ENCODE data around the gene KCNF1.

The KCNF1 gene

DNA sequence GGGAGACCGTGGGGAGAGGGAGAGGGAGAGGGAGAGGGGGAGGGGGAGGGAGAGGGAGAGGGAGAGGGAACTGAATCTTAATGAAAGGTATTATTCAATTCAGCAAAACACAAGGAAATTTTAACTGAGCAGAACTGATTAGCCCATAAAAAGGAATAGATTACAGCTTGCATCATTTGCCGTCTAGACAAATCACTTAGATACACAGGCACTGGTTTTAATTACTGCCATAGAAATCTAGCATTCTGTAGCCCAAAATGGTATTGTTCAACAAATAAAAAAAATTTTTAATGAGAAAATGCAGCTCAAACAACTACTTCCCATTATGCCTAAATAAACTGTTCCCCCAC is 7.9 kb upstream of the KCNF1 start:
- H3K27ac ChIP-seq: no peak overlapping the region
- H3K36me3 ChIP-seq (replicated peaks): no peaks in the 10 kb centered on the region
- TF ChIP-seq, protein P1, sequence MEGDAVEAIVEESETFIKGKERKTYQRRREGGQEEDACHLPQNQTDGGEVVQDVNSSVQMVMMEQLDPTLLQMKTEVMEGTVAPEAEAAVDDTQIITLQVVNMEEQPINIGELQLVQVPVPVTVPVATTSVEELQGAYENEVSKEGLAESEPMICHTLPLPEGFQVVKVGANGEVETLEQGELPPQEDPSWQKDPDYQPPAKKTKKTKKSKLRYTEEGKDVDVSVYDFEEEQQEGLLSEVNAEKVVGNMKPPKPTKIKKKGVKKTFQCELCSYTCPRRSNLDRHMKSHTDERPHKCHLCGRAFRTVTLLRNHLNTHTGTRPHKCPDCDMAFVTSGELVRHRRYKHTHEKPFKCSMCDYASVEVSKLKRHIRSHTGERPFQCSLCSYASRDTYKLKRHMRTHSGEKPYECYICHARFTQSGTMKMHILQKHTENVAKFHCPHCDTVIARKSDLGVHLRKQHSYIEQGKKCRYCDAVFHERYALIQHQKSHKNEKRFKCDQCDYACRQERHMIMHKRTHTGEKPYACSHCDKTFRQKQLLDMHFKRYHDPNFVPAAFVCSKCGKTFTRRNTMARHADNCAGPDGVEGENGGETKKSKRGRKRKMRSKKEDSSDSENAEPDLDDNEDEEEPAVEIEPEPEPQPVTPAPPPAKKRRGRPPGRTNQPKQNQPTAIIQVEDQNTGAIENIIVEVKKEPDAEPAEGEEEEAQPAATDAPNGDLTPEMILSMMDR (IDR thresholded peaks at IDR 0.05; ENCODE audit: low read depth, low read length, missing control alignments): no peak
- no peaks in the 10 kb centered on the region for H3K27me3 ChIP-seq (replicated peaks)
- in situ Hi-C loops (cut with HindIII; ENCODE audit: low pct_ligation_motif_present, low sequenced_read_pairs): no loop called here
- no peak overlapping the region for H3K4me3 ChIP-seq (ENCODE audit: low read depth, low read length)
- no peak for DNase-seq

DNA sequence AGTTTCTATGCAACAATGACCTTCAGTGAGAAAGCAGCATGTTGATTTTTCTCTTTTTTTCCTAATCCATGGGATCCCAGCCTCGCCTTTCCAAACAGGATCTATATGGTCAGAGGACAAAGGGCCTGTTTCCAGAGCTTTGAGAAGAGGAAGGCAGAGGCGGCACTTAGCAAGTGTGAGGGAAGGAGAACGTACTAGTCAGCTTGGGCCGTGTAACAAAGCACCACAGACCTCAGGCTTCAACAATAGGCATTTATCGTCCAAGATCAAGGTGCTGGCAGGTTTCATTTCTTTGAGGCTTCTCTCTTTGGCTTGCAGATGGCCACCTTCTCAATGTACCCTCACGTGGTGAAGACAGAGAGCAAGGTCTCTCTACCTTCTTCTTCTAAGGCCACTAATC is 7.3 kb upstream of the KCNF1 start:
- Histone ChIP-seq H3K27me3 (replicated peaks) (no peaks in the 10 kb centered on the region), H3K4me3 (ENCODE audit: low read depth, low read length) (no peak overlapping the region), H3K36me3 (replicated peaks) (no peaks in the 10 kb centered on the region), H3K27ac (no peak overlapping the region)
- in situ Hi-C loops (cut with HindIII; ENCODE audit: low pct_ligation_motif_present, low sequenced_read_pairs): no loop called here
- TF ChIP-seq, protein P1 (IDR thresholded peaks at IDR 0.05; ENCODE audit: low read depth, low read length, missing control alignments): no peak
- DNase-seq: no peak

- DNase-seq: no peak
- H3K36me3 ChIP-seq (replicated peaks): no peaks in the 10 kb centered on the region
- TF ChIP-seq, protein P1 (IDR thresholded peaks at IDR 0.05; ENCODE audit: low read depth, low read length, missing control alignments): no peak
- no peak overlapping the region for H3K27ac ChIP-seq
- H3K27me3 ChIP-seq (replicated peaks): no peaks in the 10 kb centered on the region
- H3K4me3 ChIP-seq (ENCODE audit: low read depth, low read length): no peak overlapping the region
- in situ Hi-C loops (cut with HindIII; ENCODE audit: low pct_ligation_motif_present, low sequenced_read_pairs): no loop called here
Measured at GRCh38 chr2:10905006-10905861, 6.5 kb upstream of the KCNF1 start.

GRCh38 chr2:10905862-10906143 is 5.9 kb upstream of the KCNF1 start:
- no peaks in the 10 kb centered on the region for H3K36me3 ChIP-seq (replicated peaks)
- in situ Hi-C loops (cut with HindIII; ENCODE audit: low pct_ligation_motif_present, low sequenced_read_pairs): no loop called here
- H3K4me3 ChIP-seq (ENCODE audit: low read depth, low read length): no peak overlapping the region
- peaks cover under 1% of the 10 kb centered on the region for H3K27me3 ChIP-seq (replicated peaks)
- no peak overlapping the region for H3K27ac ChIP-seq
- TF ChIP-seq, protein P1 (IDR thresholded peaks at IDR 0.05; ENCODE audit: low read depth, low read length, missing control alignments): no peak
- DNase-seq: no peak

DNA sequence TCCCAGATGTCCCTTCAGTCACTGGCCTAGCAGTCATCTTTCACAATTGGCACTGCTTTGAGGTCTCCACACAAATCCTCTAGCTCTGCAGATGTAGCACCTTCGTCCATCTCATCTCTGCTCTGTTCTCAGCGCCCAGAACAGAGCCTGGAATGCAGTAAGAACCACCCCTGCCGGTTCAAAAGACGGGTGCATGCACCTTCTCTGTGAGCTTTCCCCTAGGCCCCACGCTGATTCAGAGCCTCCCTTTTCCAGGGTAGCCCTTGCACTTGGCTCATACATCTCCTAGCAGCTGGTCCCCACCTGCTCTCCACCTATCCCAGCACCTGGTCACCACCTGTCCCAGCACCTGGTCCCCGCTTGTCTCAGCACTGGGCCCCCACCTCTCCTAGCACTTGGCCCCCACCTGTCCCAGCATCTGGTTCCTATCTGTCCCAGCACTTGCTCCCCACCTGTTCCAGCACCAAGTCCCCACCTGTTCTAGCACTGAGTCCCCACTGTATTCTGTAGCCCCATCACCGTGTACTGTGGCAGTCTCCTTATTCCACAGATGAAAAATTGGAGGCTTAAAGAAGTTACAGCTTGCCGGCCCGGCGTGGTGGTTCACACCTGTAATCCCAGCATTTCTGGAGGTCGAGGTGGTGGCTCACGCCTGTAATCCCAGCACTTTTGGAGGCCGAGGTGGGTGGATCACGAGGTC is 4.7 kb upstream of the KCNF1 start:
- TF ChIP-seq, protein P1 (IDR thresholded peaks at IDR 0.05; ENCODE audit: low read depth, low read length, missing control alignments): no peak
- no peaks in the 10 kb centered on the region for H3K36me3 ChIP-seq (replicated peaks)
- in situ Hi-C loops (cut with HindIII; ENCODE audit: low pct_ligation_motif_present, low sequenced_read_pairs): no loop called here

More for the DNA sequence above, 4.7 kb upstream of the KCNF1 start:
- Histone ChIP-seq H3K27me3 (replicated peaks) (peaks cover 2% of the 10 kb centered on the region), H3K27ac (no peak overlapping the region), H3K4me3 (ENCODE audit: low read depth, low read length) (no peak overlapping the region)
- DNase-seq: no peak

Data from brain microvascular endothelial cell (primary cell).